Measurements from ENCODE around the gene GPATCH4. TPM values are rescaled to one million over a fixed set of nuclear protein-coding genes. Genes with fewer than 3 reads are reported as not detected.
"Not testable (repeated sequence)": the region's sequence is repeated elsewhere in the genome, so short reads cannot be mapped to it uniquely, and the experiment has no call there.

GPATCH4 gene
- total RNA-seq, 1 donor from 2014 or later = 26.2 TPM

- DNase-seq (ENCODE audit: low spot score, unreplicated experiment) = no peak
- H3K36me3 Mint-ChIP-seq (ENCODE audit: insufficient read depth) = peaks cover 10% of the 10 kb centered on the region
- no peak for TF ChIP-seq CTCF (IDR thresholded peaks at IDR 0.05; ENCODE audit: unreplicated experiment)
- no peak overlapping the region for H3K27ac Mint-ChIP-seq
- no peak overlapping the region for H3K4me3 Mint-ChIP-seq (ENCODE audit: low read depth)
- no peaks in the 10 kb centered on the region for H3K9me3 Mint-ChIP-seq (ENCODE audit: low read depth)
- no peaks in the 10 kb centered on the region for H3K27me3 Mint-ChIP-seq
- no peaks in the 10 kb centered on the region for H3K4me1 Mint-ChIP-seq (ENCODE audit: low read depth)
Observed at GRCh38 chr1:156554971-156555370, 46.3 kb downstream of the GPATCH4 start.

GRCh38 chr1:156553860-156554485, 47.3 kb downstream of the GPATCH4 start:
- H3K27ac Mint-ChIP-seq = no peak overlapping the region
- no peaks in the 10 kb centered on the region for H3K27me3 Mint-ChIP-seq
- TF ChIP-seq CTCF (IDR thresholded peaks at IDR 0.05; ENCODE audit: unreplicated experiment) = no peak
- DNase-seq (ENCODE audit: low spot score, unreplicated experiment) = no peak
- no peak overlapping the region for H3K4me3 Mint-ChIP-seq (ENCODE audit: low read depth)
- no peaks in the 10 kb centered on the region for H3K4me1 Mint-ChIP-seq (ENCODE audit: low read depth)
- peaks cover 8% of the 10 kb centered on the region for H3K36me3 Mint-ChIP-seq (ENCODE audit: insufficient read depth)
- no peaks in the 10 kb centered on the region for H3K9me3 Mint-ChIP-seq (ENCODE audit: low read depth)

- not testable (repeated sequence) for H3K36me3 Mint-ChIP-seq (ENCODE audit: insufficient read depth); H3K4me3 Mint-ChIP-seq (ENCODE audit: low read depth); H3K4me1 Mint-ChIP-seq (ENCODE audit: low read depth); DNase-seq (ENCODE audit: low spot score, unreplicated experiment); H3K27ac Mint-ChIP-seq; H3K27me3 Mint-ChIP-seq; H3K9me3 Mint-ChIP-seq (ENCODE audit: low read depth)
Observed at GRCh38 chr1:156552937-156553336, 48.3 kb downstream of the GPATCH4 start.

- Mint-ChIP-seq H3K4me3 (ENCODE audit: low read depth) (no peak overlapping the region), H3K27me3 (no peaks in the 10 kb centered on the region), H3K4me1 (ENCODE audit: low read depth) (no peaks in the 10 kb centered on the region), H3K9me3 (ENCODE audit: low read depth) (no peaks in the 10 kb centered on the region), H3K36me3 (ENCODE audit: insufficient read depth) (peaks cover 8% of the 10 kb centered on the region), H3K27ac (no peak overlapping the region)
- TF ChIP-seq CTCF (IDR thresholded peaks at IDR 0.05; ENCODE audit: unreplicated experiment) = no peak
- no peak for DNase-seq (ENCODE audit: low spot score, unreplicated experiment)
Observed at GRCh38 chr1:156552518-156552917, 48.8 kb downstream of the GPATCH4 start.

GRCh38 chr1:156551869-156552268, 49.4 kb downstream of the GPATCH4 start:
- H3K4me1 Mint-ChIP-seq (ENCODE audit: low read depth) = no peaks in the 10 kb centered on the region
- no peak for TF ChIP-seq CTCF (IDR thresholded peaks at IDR 0.05; ENCODE audit: unreplicated experiment)
- H3K27me3 Mint-ChIP-seq = no peaks in the 10 kb centered on the region
- H3K9me3 Mint-ChIP-seq (ENCODE audit: low read depth) = no peaks in the 10 kb centered on the region
- peaks cover 9% of the 10 kb centered on the region for H3K36me3 Mint-ChIP-seq (ENCODE audit: insufficient read depth)
- DNase-seq (ENCODE audit: low spot score, unreplicated experiment) = no peak
- no peak overlapping the region for H3K4me3 Mint-ChIP-seq (ENCODE audit: low read depth)
- no peak overlapping the region for H3K27ac Mint-ChIP-seq

GRCh38 chr1:156551066-156551643, 50.1 kb downstream of the GPATCH4 start:
- no peak for TF ChIP-seq CTCF (IDR thresholded peaks at IDR 0.05; ENCODE audit: unreplicated experiment)
- no peaks in the 10 kb centered on the region for H3K27me3 Mint-ChIP-seq
- H3K36me3 Mint-ChIP-seq (ENCODE audit: insufficient read depth) = peaks cover 9% of the 10 kb centered on the region
- H3K27ac Mint-ChIP-seq = no peak overlapping the region
- H3K9me3 Mint-ChIP-seq (ENCODE audit: low read depth) = no peaks in the 10 kb centered on the region
- H3K4me3 Mint-ChIP-seq (ENCODE audit: low read depth) = no peak overlapping the region
- H3K4me1 Mint-ChIP-seq (ENCODE audit: low read depth) = no peaks in the 10 kb centered on the region
- no peak for DNase-seq (ENCODE audit: low spot score, unreplicated experiment)
